Kidney (tissue), 14 donors: Measurements from ENCODE around the gene SERPINA6. TPM values are rescaled to one million over a fixed set of nuclear protein-coding genes. Genes with fewer than 3 reads are reported as not detected.
A peak's percentile ranks its signal among the peaks of the same experiment; 100 is the strongest.

Experiments used
- DNase-seq, 5 donors: peaks; one replicate each; pipeline ENCODE4 v3.0.0-alpha.2; 2013 to 2020
- FAIRE-seq: peaks from 2 replicates; lab custom pipeline; 2012; peaks lifted over from hg19 to GRCh38; lab: Jason Lieb, UNC
- H3K27ac ChIP-seq, 2 donors: one replicate each; pipeline ENCODE4 v1.7.0; 2013; ENCODE audit warnings: low read depth in 2 of 2, low read length in 2 of 2, inconsistent platforms in 1 of 2
- H3K27me3 ChIP-seq: one replicate; pipeline ENCODE4 v1.7.1; 2013; ENCODE audit warnings: low read length, inconsistent platforms; ENCODE audit not compliant: control insufficient read depth, insufficient read depth
- H3K36me3 ChIP-seq, 3 donors: one replicate each; pipeline versions ENCODE4 v1.7.0 to v1.7.1; 2013; ENCODE audit warnings: low read length in 3 of 3, control low read depth in 1 of 3, inconsistent platforms in 1 of 3; ENCODE audit not compliant: insufficient read depth in 3 of 3, control insufficient read depth in 2 of 3
- H3K4me1 ChIP-seq, 3 donors: one replicate each; pipeline versions ENCODE4 v1.7.0 to v1.7.1; 2013; ENCODE audit warnings: low read length in 3 of 3, inconsistent platforms in 1 of 3, low read depth in 1 of 3; ENCODE audit not compliant: control insufficient read depth in 2 of 3, insufficient read depth in 2 of 3
- H3K4me3 ChIP-seq, 3 donors: one replicate each; pipeline versions ENCODE4 v1.7.0 to v1.8.1; 2013; ENCODE audit warnings: low read length in 3 of 3, control low read depth in 1 of 3, inconsistent platforms in 1 of 3
- H3K9ac ChIP-seq, 3 donors: one replicate each; pipeline versions ENCODE4 v1.7.0 to v1.7.1; 2013; ENCODE audit warnings: low read length in 3 of 3, control low read depth in 1 of 3, inconsistent platforms in 1 of 3
- H3K9me3 ChIP-seq, 3 donors: one replicate each; pipeline versions ENCODE4 v1.7.0 to v1.7.1; 2013; ENCODE audit warnings: low read length in 3 of 3, control low read depth in 1 of 3, inconsistent platforms in 1 of 3; ENCODE audit not compliant: control insufficient read depth in 2 of 3, insufficient read depth in 1 of 3
- CTCF ChIP-seq: IDR thresholded peaks from 3 replicates; pipeline ENCODE4 v1.5.1; 2012; ENCODE audit warnings: mild to moderate bottlenecking, moderate library complexity, borderline replicate concordance; ENCODE audit not compliant: insufficient read depth; ENCODE audit errors: extremely low read depth
- intact Hi-C: fragments of 100-400 bp; cut with DNase I; formaldehyde crosslinking; loops from one replicate; pipeline ENCODE4 v1.11.1; 2022
- polyA plus RNA-seq: library from polyadenylated mRNA; stranded (reverse); fragments of 350-450 nt; fragmentation: Illumina TruSeq; extraction: RNeasy Lipid Tissue Mini Kit (QIAGEN cat#74804); gene quantifications from one replicate; pipeline ENCODE4 v1.2.3, GENCODE V29; 2014; ENCODE audit warnings: low read depth, low replicate concordance; ENCODE audit not compliant: insufficient read depth
- total RNA-seq: library from RNA; stranded (reverse); fragmentation: NEBNext Ultra II Directional; extraction: Animal tissue kit (Norgen Biotek cat#: 25700); gene quantifications from one replicate; pipeline ENCODE4 v1.2.1, GENCODE V29; 2021
- donor health status: control.
- donor health status: control.
- donor health status: control.
- donor health status: control.
- donor health status: control.
- donor health status: DM: yes; HTN: yes; CAD: no.
- donor health status: Normal renal cell carcinoma (clear cell type).

Gene SERPINA6
- total and polyA plus RNA-seq, 2 donors from 2014 or later: 1.7 to 12.9 TPM

DNA sequence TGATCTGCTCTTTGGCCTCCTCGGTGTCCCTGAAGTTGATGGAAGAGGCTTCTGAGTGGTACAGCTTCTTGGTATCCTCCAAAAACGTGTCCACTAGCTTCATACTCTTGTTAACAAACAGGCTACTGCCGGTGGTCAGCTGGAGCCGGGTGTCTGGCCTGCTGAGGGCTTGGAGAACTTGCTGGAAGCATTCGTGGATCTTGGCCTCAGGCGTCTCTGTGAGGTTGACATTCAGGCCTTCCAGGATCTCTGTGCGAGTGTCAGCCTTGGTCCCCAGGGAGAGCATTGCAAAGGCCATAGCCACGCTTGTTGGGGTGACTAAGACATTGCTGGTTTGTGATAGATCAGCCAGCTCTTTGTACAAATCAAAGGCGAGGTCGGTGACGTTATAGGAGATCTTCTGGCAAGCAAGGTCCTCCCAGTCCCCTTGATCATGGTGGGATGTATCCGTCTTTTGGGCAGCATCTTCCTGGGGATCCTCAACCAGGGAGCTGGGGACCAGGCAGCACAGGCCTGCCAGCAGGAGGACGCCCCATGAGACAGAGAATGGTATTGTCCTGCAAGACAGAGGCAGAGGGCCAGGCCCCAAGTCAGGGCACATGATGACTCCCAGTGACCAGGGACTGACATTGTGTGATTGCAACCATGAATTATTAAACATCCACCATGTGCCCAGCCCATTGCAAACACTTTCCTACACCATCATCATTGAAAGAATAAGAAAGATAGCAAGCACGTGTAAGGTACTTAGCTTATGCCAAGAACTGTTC lies 43.2 kb upstream of the SERPINA6 start, which contains the start of gene SERPINA2:
Gene SERPINA2 (minus strand): TSS at position 553 of the 770 bp plus-strand sequence.
- no peaks in the 10 kb centered on the region for H3K27me3 ChIP-seq
- H3K4me1 ChIP-seq: no peaks in the 10 kb centered on the region
- intact Hi-C loops: no loop called here
- FAIRE-seq (no peak), DNase-seq (peak in 1 of 5 donors; percentile 19)
- H3K9ac ChIP-seq: no peak within 1 kb of the TSS
- H3K27ac ChIP-seq: no peak within 1 kb of the TSS
- no peaks in the 10 kb centered on the region for H3K36me3 ChIP-seq
- no peaks in the 10 kb centered on the region for H3K9me3 ChIP-seq
- H3K4me3 ChIP-seq: no peak within 1 kb of the TSS
- no peak for TF ChIP-seq CTCF

DNA sequence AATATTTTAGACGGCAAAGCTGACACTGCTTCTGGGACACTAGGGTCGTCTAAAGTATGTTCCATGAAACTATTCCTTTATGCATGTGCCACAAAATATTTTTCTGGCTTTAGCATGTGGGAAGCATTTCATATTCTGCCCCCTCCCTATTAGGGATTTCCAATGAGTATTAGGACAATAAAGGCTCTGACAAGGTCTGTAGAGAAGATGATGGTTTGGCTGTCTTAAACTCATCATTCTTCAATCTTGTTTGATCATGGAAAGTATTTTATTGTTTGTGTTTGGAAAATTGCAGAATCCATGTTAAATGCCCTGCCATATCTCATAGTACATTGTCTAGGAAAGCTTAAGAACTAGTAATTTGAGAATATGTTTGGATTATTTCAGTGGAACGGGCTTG lies 42.5 kb upstream of the SERPINA6 start:
- H3K9me3 ChIP-seq: no peaks in the 10 kb centered on the region
- H3K9ac ChIP-seq: no peak overlapping the region
- intact Hi-C loops: no loop called here
- DNase-seq: no peak
- H3K36me3 ChIP-seq: no peaks in the 10 kb centered on the region
- TF ChIP-seq CTCF: no peak
- H3K27me3 ChIP-seq: no peaks in the 10 kb centered on the region
- H3K27ac ChIP-seq: no peak overlapping the region
- FAIRE-seq: no peak
- H3K4me1 ChIP-seq: no peaks in the 10 kb centered on the region
- H3K4me3 ChIP-seq: no peak overlapping the region

DNA sequence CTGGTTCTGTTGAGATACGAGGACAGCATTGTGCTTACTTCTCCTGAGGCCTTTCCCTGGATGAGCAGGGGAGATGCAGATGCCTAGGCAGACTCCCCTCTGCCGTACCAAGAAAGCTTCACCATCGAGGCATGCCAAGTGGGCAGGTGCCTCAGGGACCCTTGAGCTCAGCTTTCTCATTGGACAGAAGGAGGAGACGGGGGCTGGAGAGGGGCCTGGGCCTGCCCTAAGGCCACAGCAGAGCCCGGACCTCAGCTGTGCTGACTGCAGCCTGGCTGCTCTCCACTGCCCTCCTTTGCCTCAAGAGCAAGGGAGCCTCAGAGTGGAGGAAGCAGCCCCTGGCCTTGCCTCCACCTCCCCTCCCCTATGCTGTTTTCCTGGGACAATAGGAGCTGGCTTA lies 41.8 kb upstream of the SERPINA6 start:
- TF ChIP-seq CTCF: no peak
- Histone ChIP-seq H3K4me3 (no peak overlapping the region), H3K4me1 (no peaks in the 10 kb centered on the region), H3K9ac (no peak overlapping the region), H3K27ac (no peak overlapping the region), H3K36me3 (no peaks in the 10 kb centered on the region), H3K9me3 (no peaks in the 10 kb centered on the region), H3K27me3 (no peaks in the 10 kb centered on the region)
- DNase-seq: no peak
- intact Hi-C loops: no loop called here
- no peak for FAIRE-seq

- TF ChIP-seq CTCF: no peak
- FAIRE-seq: no peak
Measured at GRCh38 chr14:94364037-94364436, 40.9 kb upstream of the SERPINA6 start.

More at GRCh38 chr14:94364037-94364436, 40.9 kb upstream of the SERPINA6 start:
- no peaks in the 10 kb centered on the region for H3K36me3 ChIP-seq
- H3K9me3 ChIP-seq: no peaks in the 10 kb centered on the region
- no peak overlapping the region for H3K27ac ChIP-seq
- H3K27me3 ChIP-seq: no peaks in the 10 kb centered on the region
- DNase-seq: no peak
- no peak overlapping the region for H3K9ac ChIP-seq
- H3K4me3 ChIP-seq: no peak overlapping the region
- intact Hi-C loops: no loop called here
- H3K4me1 ChIP-seq: no peaks in the 10 kb centered on the region
